ENCODE results near the gene SLC27A3.

The SLC27A3 gene

DNA sequence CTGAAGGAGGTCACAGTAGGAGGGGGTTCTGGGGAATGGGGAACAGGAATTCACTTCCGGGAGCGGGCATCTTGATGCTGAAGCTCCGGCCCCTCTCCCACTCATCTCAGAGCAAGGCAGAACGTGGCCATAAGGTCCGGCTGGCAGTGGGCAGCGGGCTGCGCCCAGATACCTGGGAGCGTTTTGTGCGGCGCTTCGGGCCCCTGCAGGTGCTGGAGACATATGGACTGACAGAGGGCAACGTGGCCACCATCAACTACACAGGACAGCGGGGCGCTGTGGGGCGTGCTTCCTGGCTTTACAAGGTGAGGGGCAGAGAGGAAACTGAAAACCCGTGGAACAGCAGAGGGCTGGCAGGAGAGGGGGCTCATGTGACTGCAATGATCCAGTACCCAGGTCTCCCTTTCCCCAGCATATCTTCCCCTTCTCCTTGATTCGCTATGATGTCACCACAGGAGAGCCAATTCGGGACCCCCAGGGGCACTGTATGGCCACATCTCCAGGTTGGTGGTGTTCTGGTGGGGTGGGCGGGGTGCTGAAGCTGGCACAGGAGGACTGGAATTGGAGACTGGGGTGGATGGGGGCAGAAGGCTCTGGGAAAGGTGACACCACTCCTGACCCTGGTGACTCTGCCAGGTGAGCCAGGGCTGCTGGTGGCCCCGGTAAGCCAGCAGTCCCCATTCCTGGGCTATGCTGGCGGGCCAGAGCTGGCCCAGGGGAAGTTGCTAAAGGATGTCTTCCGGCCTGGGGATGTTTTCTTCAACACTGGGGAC is 3.0 kb downstream of the SLC27A3 start:
- H3K36me3 ChIP-seq (ENCODE audit: low read length) = no peaks in the 10 kb centered on the region
- no peak overlapping the region for H3K4me2 ChIP-seq (ENCODE audit: low read depth, low read length, poor library complexity, severe bottlenecking)
- H2AFZ ChIP-seq (ENCODE audit: low read depth, low read length, severe bottlenecking) = no peak overlapping the region
- no peak overlapping the region for H3K4me3 ChIP-seq (ENCODE audit: insufficient read depth, low read length, poor library complexity, severe bottlenecking)
- no peaks in the 10 kb centered on the region for H3K9me3 ChIP-seq (ENCODE audit: insufficient read depth, low read length)
- H3K9me2 ChIP-seq (replicated peaks; ENCODE audit: insufficient read depth, low read length) = no peaks in the 10 kb centered on the region
- no peak overlapping the region for H3K9ac ChIP-seq (ENCODE audit: low read length)
- peaks cover 4% of the 10 kb centered on the region; the same call in 1 of the 2 replicates for H3F3A ChIP-seq (ENCODE audit: insufficient read depth)
- no peaks in the 10 kb centered on the region for H3K27me3 ChIP-seq (ENCODE audit: low read length)
- H4K20me1 ChIP-seq (ENCODE audit: low read depth, low read length) = no peaks in the 10 kb centered on the region
- no peak for TF ChIP-seq EZH2phosphoT487 (conservative IDR thresholded peaks at IDR 0.05; ENCODE audit: low read length)
- TF ChIP-seq, protein P1, sequence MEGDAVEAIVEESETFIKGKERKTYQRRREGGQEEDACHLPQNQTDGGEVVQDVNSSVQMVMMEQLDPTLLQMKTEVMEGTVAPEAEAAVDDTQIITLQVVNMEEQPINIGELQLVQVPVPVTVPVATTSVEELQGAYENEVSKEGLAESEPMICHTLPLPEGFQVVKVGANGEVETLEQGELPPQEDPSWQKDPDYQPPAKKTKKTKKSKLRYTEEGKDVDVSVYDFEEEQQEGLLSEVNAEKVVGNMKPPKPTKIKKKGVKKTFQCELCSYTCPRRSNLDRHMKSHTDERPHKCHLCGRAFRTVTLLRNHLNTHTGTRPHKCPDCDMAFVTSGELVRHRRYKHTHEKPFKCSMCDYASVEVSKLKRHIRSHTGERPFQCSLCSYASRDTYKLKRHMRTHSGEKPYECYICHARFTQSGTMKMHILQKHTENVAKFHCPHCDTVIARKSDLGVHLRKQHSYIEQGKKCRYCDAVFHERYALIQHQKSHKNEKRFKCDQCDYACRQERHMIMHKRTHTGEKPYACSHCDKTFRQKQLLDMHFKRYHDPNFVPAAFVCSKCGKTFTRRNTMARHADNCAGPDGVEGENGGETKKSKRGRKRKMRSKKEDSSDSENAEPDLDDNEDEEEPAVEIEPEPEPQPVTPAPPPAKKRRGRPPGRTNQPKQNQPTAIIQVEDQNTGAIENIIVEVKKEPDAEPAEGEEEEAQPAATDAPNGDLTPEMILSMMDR (IDR thresholded peaks at IDR 0.05; ENCODE audit: insufficient read depth, low read length, poor library complexity, severe bottlenecking) = no peak
- no peaks in the 10 kb centered on the region for H3K79me2 ChIP-seq (ENCODE audit: insufficient read depth, low read length)
- no peak overlapping the region for H3K27ac ChIP-seq (ENCODE audit: low read depth, low read length)

DNA sequence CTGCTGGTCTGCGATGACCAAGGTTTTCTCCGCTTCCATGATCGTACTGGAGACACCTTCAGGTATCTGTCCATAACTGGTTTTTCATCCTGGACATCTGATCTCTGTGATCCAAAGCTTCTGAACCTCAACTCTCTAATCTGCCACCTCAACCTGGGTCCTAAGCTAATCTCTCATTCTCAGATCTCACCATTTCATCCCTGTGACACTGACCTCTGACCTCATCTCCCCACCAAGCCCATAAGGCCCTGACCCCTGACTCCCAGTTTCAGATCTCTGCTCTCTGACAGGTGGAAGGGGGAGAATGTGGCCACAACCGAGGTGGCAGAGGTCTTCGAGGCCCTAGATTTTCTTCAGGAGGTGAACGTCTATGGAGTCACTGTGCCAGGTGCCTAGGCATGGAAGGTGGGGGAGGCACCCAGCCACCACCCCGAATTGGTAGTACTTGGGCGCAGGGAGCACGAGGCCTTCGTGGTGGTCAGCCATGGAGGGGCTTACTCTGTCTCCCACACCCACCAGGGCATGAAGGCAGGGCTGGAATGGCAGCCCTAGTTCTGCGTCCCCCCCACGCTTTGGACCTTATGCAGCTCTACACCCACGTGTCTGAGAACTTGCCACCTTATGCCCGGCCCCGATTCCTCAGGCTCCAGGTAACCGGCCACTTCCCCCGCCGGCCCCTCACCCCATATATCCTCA is 3.8 kb downstream of the SLC27A3 start:
- Histone ChIP-seq H3K9me2 (replicated peaks; ENCODE audit: insufficient read depth, low read length) (no peaks in the 10 kb centered on the region), H3K9ac (ENCODE audit: low read length) (no peak overlapping the region), H2AFZ (ENCODE audit: low read depth, low read length, severe bottlenecking) (no peak overlapping the region), H3K4me3 (ENCODE audit: insufficient read depth, low read length, poor library complexity, severe bottlenecking) (no peak overlapping the region), H3F3A (ENCODE audit: insufficient read depth) (no peaks in the 10 kb centered on the region), H3K36me3 (ENCODE audit: low read length) (no peaks in the 10 kb centered on the region), H3K27ac (ENCODE audit: low read depth, low read length) (no peak overlapping the region), H3K4me2 (ENCODE audit: low read depth, low read length, poor library complexity, severe bottlenecking) (no peak overlapping the region), H3K9me3 (ENCODE audit: insufficient read depth, low read length) (no peaks in the 10 kb centered on the region), H3K27me3 (ENCODE audit: low read length) (no peaks in the 10 kb centered on the region), H3K79me2 (ENCODE audit: insufficient read depth, low read length) (no peaks in the 10 kb centered on the region), H4K20me1 (ENCODE audit: low read depth, low read length) (no peaks in the 10 kb centered on the region)
- TF ChIP-seq EZH2phosphoT487 (conservative IDR thresholded peaks at IDR 0.05; ENCODE audit: low read length) = no peak
- TF ChIP-seq, protein P1 (IDR thresholded peaks at IDR 0.05; ENCODE audit: insufficient read depth, low read length, poor library complexity, severe bottlenecking) = no peak

DNA sequence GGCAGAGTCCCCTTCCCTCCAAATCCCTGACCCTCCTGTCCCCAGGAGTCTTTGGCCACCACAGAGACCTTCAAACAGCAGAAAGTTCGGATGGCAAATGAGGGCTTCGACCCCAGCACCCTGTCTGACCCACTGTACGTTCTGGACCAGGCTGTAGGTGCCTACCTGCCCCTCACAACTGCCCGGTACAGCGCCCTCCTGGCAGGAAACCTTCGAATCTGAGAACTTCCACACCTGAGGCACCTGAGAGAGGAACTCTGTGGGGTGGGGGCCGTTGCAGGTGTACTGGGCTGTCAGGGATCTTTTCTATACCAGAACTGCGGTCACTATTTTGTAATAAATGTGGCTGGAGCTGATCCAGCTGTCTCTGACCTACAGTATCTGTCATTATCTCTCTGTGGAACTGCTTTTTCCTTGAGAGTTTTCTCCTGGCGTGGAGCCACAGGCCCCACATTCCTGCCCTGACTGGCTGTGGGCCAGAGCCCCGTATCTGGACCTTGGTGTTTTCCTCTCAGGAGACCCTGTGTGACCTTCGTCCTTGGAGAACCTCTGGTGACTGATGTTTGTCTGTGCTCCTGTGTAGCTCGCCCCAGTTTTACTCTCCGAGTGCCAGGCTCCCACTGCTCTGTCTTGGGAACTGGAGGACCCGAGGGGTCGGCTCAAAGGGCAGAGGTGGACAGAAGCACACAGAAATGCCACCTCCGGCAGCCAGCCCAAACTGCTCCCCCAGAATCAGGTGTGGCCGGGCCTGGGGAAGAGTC is 4.8 kb downstream of the SLC27A3 start:
- Histone ChIP-seq H4K20me1 (ENCODE audit: low read depth, low read length) (no peaks in the 10 kb centered on the region), H3K36me3 (ENCODE audit: low read length) (no peaks in the 10 kb centered on the region), H3F3A (ENCODE audit: insufficient read depth) (no peaks in the 10 kb centered on the region), H3K27ac (ENCODE audit: low read depth, low read length) (no peak overlapping the region), H3K27me3 (ENCODE audit: low read length) (no peaks in the 10 kb centered on the region), H2AFZ (ENCODE audit: low read depth, low read length, severe bottlenecking) (no peak overlapping the region), H3K9me3 (ENCODE audit: insufficient read depth, low read length) (no peaks in the 10 kb centered on the region), H3K9ac (ENCODE audit: low read length) (no peak overlapping the region), H3K9me2 (replicated peaks; ENCODE audit: insufficient read depth, low read length) (no peaks in the 10 kb centered on the region), H3K4me3 (ENCODE audit: insufficient read depth, low read length, poor library complexity, severe bottlenecking) (no peak overlapping the region), H3K4me2 (ENCODE audit: low read depth, low read length, poor library complexity, severe bottlenecking) (no peak overlapping the region), H3K79me2 (ENCODE audit: insufficient read depth, low read length) (no peaks in the 10 kb centered on the region)
- TF ChIP-seq, protein P1 (IDR thresholded peaks at IDR 0.05; ENCODE audit: insufficient read depth, low read length, poor library complexity, severe bottlenecking) = no peak
- TF ChIP-seq EZH2phosphoT487 (conservative IDR thresholded peaks at IDR 0.05; ENCODE audit: low read length) = no peak

All from SU-DHL-6 (cell line).